Esophagus squamous epithelium (tissue), 4 donors: Measurements from ENCODE around the gene KIZ.

Experiments used
- CTCF ChIP-seq, 6 experiments: fragments of 450-650 bp in 4 of 6; fragments of 200-600 bp in 2 of 6; sonication (generic) in 2 of 6; IDR thresholded peaks; one replicate each; pipeline ENCODE4 v1.5.1; 2016 to 2019; ENCODE audit warnings: antibody characterized with exemption in 6 of 6, mild to moderate bottlenecking in 4 of 6, moderate library complexity in 4 of 6
- POLR2A ChIP-seq, 4 donors: fragments of 450-650 bp; IDR thresholded peaks; one replicate each; pipeline ENCODE4 v1.6.1; 2017; ENCODE audit warnings: antibody characterized with exemption in 4 of 4, mild to moderate bottlenecking in 4 of 4, moderate library complexity in 3 of 4

- TF ChIP-seq CTCF (IDR thresholded peaks at IDR 0.05) = no peak
- TF ChIP-seq POLR2A (IDR thresholded peaks at IDR 0.05) = no peak
These were observed 11.3 kb upstream of the KIZ start for GRCh38 chr20:21114584-21114983.
